Measurements from ENCODE around the gene TRDN.

The TRDN gene

GRCh38 chr6:123636782-123637181, at the start of gene TRDN:
Gene TRDN (minus strand): TSS chr6:123636950. CDS start chr6:123636775, 175 bp downstream.
- Histone ChIP-seq H3K4me3 (ENCODE audit: low read length in 2 of 2) (no peak within 1 kb of the TSS), H3K27ac (ENCODE audit: low read length) (no peak within 1 kb of the TSS), H3K9ac (ENCODE audit: low read length in 2 of 2) (no peak within 1 kb of the TSS), H3K27me3 (ENCODE audit: control insufficient read depth in 1 of 2, insufficient read depth in 2 of 2, low read length in 2 of 2) (no peaks in the 10 kb centered on the region), H3K4me1 (ENCODE audit: control insufficient read depth, insufficient read depth, low read length) (no peaks in the 10 kb centered on the region), H3K36me3 (ENCODE audit: control insufficient read depth in 2 of 2, insufficient read depth in 2 of 2, low read length in 2 of 2) (no peaks in the 10 kb centered on the region), H3K9me3 (ENCODE audit: control insufficient read depth in 2 of 2, low read length in 2 of 2) (no peaks in the 10 kb centered on the region)

GRCh38 chr6:123681957-123682462, 45.3 kb upstream of the TRDN start:
- H3K4me1 ChIP-seq (ENCODE audit: control insufficient read depth, insufficient read depth, low read length): no peaks in the 10 kb centered on the region
- no peaks in the 10 kb centered on the region for H3K27me3 ChIP-seq (ENCODE audit: control insufficient read depth in 1 of 2, insufficient read depth in 2 of 2, low read length in 2 of 2)
- no peak overlapping the region for H3K4me3 ChIP-seq (ENCODE audit: low read length in 2 of 2)
- no peak overlapping the region for H3K27ac ChIP-seq (ENCODE audit: low read length)
- H3K9me3 ChIP-seq (ENCODE audit: control insufficient read depth in 2 of 2, low read length in 2 of 2): no peaks in the 10 kb centered on the region
- no peak overlapping the region for H3K9ac ChIP-seq (ENCODE audit: low read length in 2 of 2)
- no peaks in the 10 kb centered on the region for H3K36me3 ChIP-seq (ENCODE audit: control insufficient read depth in 2 of 2, insufficient read depth in 2 of 2, low read length in 2 of 2)

GRCh38 chr6:123677897-123678296, 41.1 kb upstream of the TRDN start:
- Histone ChIP-seq H3K9ac (ENCODE audit: low read length in 2 of 2) (no peak overlapping the region), H3K27ac (ENCODE audit: low read length) (no peak overlapping the region), H3K27me3 (ENCODE audit: control insufficient read depth in 1 of 2, insufficient read depth in 2 of 2, low read length in 2 of 2) (no peaks in the 10 kb centered on the region), H3K4me3 (ENCODE audit: low read length in 2 of 2) (no peak overlapping the region), H3K9me3 (ENCODE audit: control insufficient read depth in 2 of 2, low read length in 2 of 2) (no peaks in the 10 kb centered on the region), H3K4me1 (ENCODE audit: control insufficient read depth, insufficient read depth, low read length) (no peaks in the 10 kb centered on the region), H3K36me3 (ENCODE audit: control insufficient read depth in 2 of 2, insufficient read depth in 2 of 2, low read length in 2 of 2) (no peaks in the 10 kb centered on the region)

- H3K27me3 ChIP-seq (ENCODE audit: control insufficient read depth in 1 of 2, insufficient read depth in 2 of 2, low read length in 2 of 2): no peaks in the 10 kb centered on the region
- no peak overlapping the region for H3K27ac ChIP-seq (ENCODE audit: low read length)
- H3K9ac ChIP-seq (ENCODE audit: low read length in 2 of 2): no peak overlapping the region
- no peaks in the 10 kb centered on the region for H3K9me3 ChIP-seq (ENCODE audit: control insufficient read depth in 2 of 2, low read length in 2 of 2)
- no peak overlapping the region for H3K4me3 ChIP-seq (ENCODE audit: low read length in 2 of 2)
- no peaks in the 10 kb centered on the region for H3K4me1 ChIP-seq (ENCODE audit: control insufficient read depth, insufficient read depth, low read length)
- H3K36me3 ChIP-seq (ENCODE audit: control insufficient read depth in 2 of 2, insufficient read depth in 2 of 2, low read length in 2 of 2): no peaks in the 10 kb centered on the region
Observed at GRCh38 chr6:123676793-123677192, 40.0 kb upstream of the TRDN start.

- H3K27me3 ChIP-seq (ENCODE audit: control insufficient read depth in 1 of 2, insufficient read depth in 2 of 2, low read length in 2 of 2): no peaks in the 10 kb centered on the region
- H3K4me1 ChIP-seq (ENCODE audit: control insufficient read depth, insufficient read depth, low read length): no peaks in the 10 kb centered on the region
- no peak overlapping the region for H3K9ac ChIP-seq (ENCODE audit: low read length in 2 of 2)
- H3K9me3 ChIP-seq (ENCODE audit: control insufficient read depth in 2 of 2, low read length in 2 of 2): no peaks in the 10 kb centered on the region
- H3K36me3 ChIP-seq (ENCODE audit: control insufficient read depth in 2 of 2, insufficient read depth in 2 of 2, low read length in 2 of 2): no peaks in the 10 kb centered on the region
- no peak overlapping the region for H3K27ac ChIP-seq (ENCODE audit: low read length)
- H3K4me3 ChIP-seq (ENCODE audit: low read length in 2 of 2): no peak overlapping the region
Observed at GRCh38 chr6:123668965-123669591, 32.3 kb upstream of the TRDN start.

- Histone ChIP-seq H3K4me3 (ENCODE audit: low read length in 2 of 2) (no peak overlapping the region), H3K36me3 (ENCODE audit: control insufficient read depth in 2 of 2, insufficient read depth in 2 of 2, low read length in 2 of 2) (no peaks in the 10 kb centered on the region), H3K9ac (ENCODE audit: low read length in 2 of 2) (no peak overlapping the region), H3K4me1 (ENCODE audit: control insufficient read depth, insufficient read depth, low read length) (no peaks in the 10 kb centered on the region), H3K9me3 (ENCODE audit: control insufficient read depth in 2 of 2, low read length in 2 of 2) (no peaks in the 10 kb centered on the region), H3K27me3 (ENCODE audit: control insufficient read depth in 1 of 2, insufficient read depth in 2 of 2, low read length in 2 of 2) (no peaks in the 10 kb centered on the region), H3K27ac (ENCODE audit: low read length) (no peak overlapping the region)
Observed at GRCh38 chr6:123668063-123668462, 31.3 kb upstream of the TRDN start.

- no peak overlapping the region for H3K27ac ChIP-seq (ENCODE audit: low read length)
- H3K4me3 ChIP-seq (ENCODE audit: low read length in 2 of 2): no peak overlapping the region
- H3K4me1 ChIP-seq (ENCODE audit: control insufficient read depth, insufficient read depth, low read length): no peaks in the 10 kb centered on the region
- H3K27me3 ChIP-seq (ENCODE audit: control insufficient read depth in 1 of 2, insufficient read depth in 2 of 2, low read length in 2 of 2): no peaks in the 10 kb centered on the region
- no peaks in the 10 kb centered on the region for H3K36me3 ChIP-seq (ENCODE audit: control insufficient read depth in 2 of 2, insufficient read depth in 2 of 2, low read length in 2 of 2)
- no peaks in the 10 kb centered on the region for H3K9me3 ChIP-seq (ENCODE audit: control insufficient read depth in 2 of 2, low read length in 2 of 2)
- H3K9ac ChIP-seq (ENCODE audit: low read length in 2 of 2): no peak overlapping the region
Observed at GRCh38 chr6:123663436-123663835, 26.7 kb upstream of the TRDN start.

GRCh38 chr6:123662757-123663156, 26.0 kb upstream of the TRDN start:
- Histone ChIP-seq H3K27ac (ENCODE audit: low read length) (no peak overlapping the region), H3K4me3 (ENCODE audit: low read length in 2 of 2) (no peak overlapping the region), H3K9ac (ENCODE audit: low read length in 2 of 2) (no peak overlapping the region), H3K9me3 (ENCODE audit: control insufficient read depth in 2 of 2, low read length in 2 of 2) (no peaks in the 10 kb centered on the region), H3K36me3 (ENCODE audit: control insufficient read depth in 2 of 2, insufficient read depth in 2 of 2, low read length in 2 of 2) (no peaks in the 10 kb centered on the region), H3K27me3 (ENCODE audit: control insufficient read depth in 1 of 2, insufficient read depth in 2 of 2, low read length in 2 of 2) (no peaks in the 10 kb centered on the region), H3K4me1 (ENCODE audit: control insufficient read depth, insufficient read depth, low read length) (no peaks in the 10 kb centered on the region)

GRCh38 chr6:123661105-123661891, 24.5 kb upstream of the TRDN start:
- Histone ChIP-seq H3K36me3 (ENCODE audit: control insufficient read depth in 2 of 2, insufficient read depth in 2 of 2, low read length in 2 of 2) (no peaks in the 10 kb centered on the region), H3K9me3 (ENCODE audit: control insufficient read depth in 2 of 2, low read length in 2 of 2) (no peaks in the 10 kb centered on the region), H3K27ac (ENCODE audit: low read length) (no peak overlapping the region), H3K4me3 (ENCODE audit: low read length in 2 of 2) (no peak overlapping the region), H3K4me1 (ENCODE audit: control insufficient read depth, insufficient read depth, low read length) (no peaks in the 10 kb centered on the region), H3K27me3 (ENCODE audit: control insufficient read depth in 1 of 2, insufficient read depth in 2 of 2, low read length in 2 of 2) (no peaks in the 10 kb centered on the region), H3K9ac (ENCODE audit: low read length in 2 of 2) (no peak overlapping the region)

GRCh38 chr6:123659960-123660748, 23.4 kb upstream of the TRDN start:
- no peak overlapping the region for H3K27ac ChIP-seq (ENCODE audit: low read length)
- H3K9me3 ChIP-seq (ENCODE audit: control insufficient read depth in 2 of 2, low read length in 2 of 2): no peaks in the 10 kb centered on the region
- no peak overlapping the region for H3K4me3 ChIP-seq (ENCODE audit: low read length in 2 of 2)
- H3K27me3 ChIP-seq (ENCODE audit: control insufficient read depth in 1 of 2, insufficient read depth in 2 of 2, low read length in 2 of 2): no peaks in the 10 kb centered on the region
- no peaks in the 10 kb centered on the region for H3K36me3 ChIP-seq (ENCODE audit: control insufficient read depth in 2 of 2, insufficient read depth in 2 of 2, low read length in 2 of 2)
- no peaks in the 10 kb centered on the region for H3K4me1 ChIP-seq (ENCODE audit: control insufficient read depth, insufficient read depth, low read length)
- H3K9ac ChIP-seq (ENCODE audit: low read length in 2 of 2): no peak overlapping the region

All from stomach smooth muscle (tissue), 2 donors.